HG02852 (cell line): ENCODE measurements around the gene CEP170.
"Not testable (repeated sequence)": the region's sequence is repeated elsewhere in the genome, so short reads cannot be mapped to it uniquely, and the experiment has no call there.

Source experiments
- ATAC-seq: cut with Tn5 transposase; IDR thresholded peaks from one replicate; pipeline ENCODE4 v1.9.1; 2021; ENCODE audit warnings: mild to moderate bottlenecking, moderate library complexity; ENCODE audit not compliant: unreplicated experiment

The CEP170 gene

GRCh38 chr1:243183176-243183575, 71.9 kb downstream of the CEP170 start:
- not testable (repeated sequence) for ATAC-seq

- ATAC-seq, result no peak
These were observed 75.4 kb downstream of the CEP170 start for GRCh38 chr1:243179720-243180119.

GRCh38 chr1:243177792-243178191, 77.3 kb downstream of the CEP170 start:
- not testable (repeated sequence) for ATAC-seq

- not testable (repeated sequence) for ATAC-seq
These were observed 81.2 kb downstream of the CEP170 start for GRCh38 chr1:243173758-243174369.

GRCh38 chr1:243164911-243165310, 90.2 kb downstream of the CEP170 start:
- not testable (repeated sequence) for ATAC-seq

GRCh38 chr1:243150906-243151305, 104.2 kb downstream of the CEP170 start:
- not testable (repeated sequence) for ATAC-seq

GRCh38 chr1:243149120-243149519, 106.0 kb downstream of the CEP170 start:
- not testable (repeated sequence) for ATAC-seq

- ATAC-seq, result not testable (repeated sequence)
These were observed 107.7 kb downstream of the CEP170 start for GRCh38 chr1:243147351-243147750.

GRCh38 chr1:243140498-243140897, 114.6 kb downstream of the CEP170 start:
- ATAC-seq, result not testable (repeated sequence)

- not testable (repeated sequence) for ATAC-seq
These were observed 132.1 kb downstream of the CEP170 start for GRCh38 chr1:243122876-243123409.

- not testable (repeated sequence) for ATAC-seq
These were observed 133.1 kb downstream of the CEP170 start for GRCh38 chr1:243121939-243122338.

- ATAC-seq, result not testable (repeated sequence)
These were observed 136.3 kb downstream of the CEP170 start for GRCh38 chr1:243118601-243119322.

- ATAC-seq, result not testable (repeated sequence)
These were observed 138.9 kb downstream of the CEP170 start for GRCh38 chr1:243116187-243116586.

GRCh38 chr1:243114769-243115168, 140.3 kb downstream of the CEP170 start:
- ATAC-seq, result peak; percentile 2

- ATAC-seq, result peak; percentile 90
These were observed 140.9 kb downstream of the CEP170 start for GRCh38 chr1:243114059-243114713.

GRCh38 chr1:243107171-243107570, 147.9 kb downstream of the CEP170 start:
- not testable (repeated sequence) for ATAC-seq

GRCh38 chr1:243105652-243106332, 149.3 kb downstream of the CEP170 start:
- ATAC-seq, result not testable (repeated sequence)

- peak; percentile 26 for ATAC-seq
These were observed 150.0 kb downstream of the CEP170 start for GRCh38 chr1:243105104-243105503.

- not testable (repeated sequence) for ATAC-seq
These were observed 150.6 kb downstream of the CEP170 start for GRCh38 chr1:243104452-243104851.

- peak; percentile 87 for ATAC-seq
These were observed 153.5 kb downstream of the CEP170 start for GRCh38 chr1:243101551-243102050.

GRCh38 chr1:243087368-243087767, 167.7 kb downstream of the CEP170 start:
- ATAC-seq, result not testable (repeated sequence)
